GM12873 (cell line): Measurements from ENCODE around the gene ADCY3.
A peak's percentile ranks its signal among the peaks of the same experiment; 100 is the strongest.

Source experiments
- CTCF ChIP-seq: IDR thresholded peaks from 2 replicates; pipeline ENCODE4 v1.5.1; 2012; ENCODE audit warnings: low read depth, mild to moderate bottlenecking, moderate library complexity, low read length, control low read depth; ENCODE audit not compliant: insufficient read depth; ENCODE audit errors: missing control alignments

Gene ADCY3

GRCh38 chr2:24830786-24831185 is 89.3 kb downstream of the ADCY3 start:
- no peak for TF ChIP-seq CTCF

GRCh38 chr2:24830351-24830750 is 89.7 kb downstream of the ADCY3 start:
- TF ChIP-seq CTCF: no peak

DNA sequence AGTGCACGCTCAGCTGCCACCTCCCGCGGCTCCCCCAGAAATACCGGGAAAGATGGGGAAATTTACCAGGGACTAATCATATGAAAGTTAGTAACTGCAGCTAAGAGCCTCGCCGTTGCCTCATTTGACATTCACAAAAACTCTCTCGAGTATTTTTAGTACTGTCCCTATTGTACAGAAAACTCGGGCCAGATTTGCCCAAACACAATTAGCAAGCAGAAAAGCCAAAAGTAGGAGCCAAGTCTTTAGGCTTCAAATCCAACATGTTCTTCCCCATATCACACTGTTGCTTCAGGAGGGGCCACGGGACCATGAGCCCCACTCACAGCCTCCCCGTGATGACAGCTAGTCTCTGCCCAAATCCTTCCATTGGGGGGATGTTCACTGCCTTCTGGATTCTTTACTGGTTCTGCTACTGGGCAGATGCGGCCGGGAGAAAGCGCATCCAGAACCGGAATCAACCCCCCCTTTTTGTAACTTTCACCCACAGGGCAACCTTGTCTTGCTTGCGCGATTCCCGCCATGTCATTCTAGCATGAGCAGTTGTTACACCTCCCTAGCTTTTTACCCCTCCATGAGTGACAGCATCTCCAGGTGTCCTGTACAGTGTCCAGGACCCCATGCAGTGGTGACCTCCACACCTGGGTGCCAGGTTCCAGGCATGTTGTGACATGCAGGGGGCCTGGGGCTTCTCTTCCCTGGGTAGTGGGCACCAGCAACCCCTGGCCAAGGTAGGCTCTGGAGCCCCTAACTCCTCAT is 91.6 kb downstream of the ADCY3 start:
- no peak for TF ChIP-seq CTCF

GRCh38 chr2:24827321-24828237 is 92.5 kb downstream of the ADCY3 start:
- peak; percentile 92 for TF ChIP-seq CTCF

DNA sequence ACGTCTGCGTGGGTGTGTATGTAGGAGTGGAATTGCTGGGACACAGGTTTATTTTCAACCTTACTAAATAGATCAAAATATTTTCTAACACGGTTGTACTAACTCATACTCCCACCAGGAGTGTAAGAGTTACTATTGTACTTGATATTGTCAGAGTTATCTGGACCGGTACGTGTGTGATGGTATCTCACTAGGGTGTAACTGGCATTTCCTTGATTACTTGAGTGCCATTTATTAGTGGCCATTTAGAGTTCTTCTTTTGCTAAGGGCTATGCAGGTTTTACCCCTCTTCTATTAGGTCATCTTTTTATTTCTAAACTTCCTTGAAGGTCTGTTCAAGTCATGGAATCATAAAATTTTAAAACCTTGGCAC is 93.3 kb downstream of the ADCY3 start:
- no peak for TF ChIP-seq CTCF

DNA sequence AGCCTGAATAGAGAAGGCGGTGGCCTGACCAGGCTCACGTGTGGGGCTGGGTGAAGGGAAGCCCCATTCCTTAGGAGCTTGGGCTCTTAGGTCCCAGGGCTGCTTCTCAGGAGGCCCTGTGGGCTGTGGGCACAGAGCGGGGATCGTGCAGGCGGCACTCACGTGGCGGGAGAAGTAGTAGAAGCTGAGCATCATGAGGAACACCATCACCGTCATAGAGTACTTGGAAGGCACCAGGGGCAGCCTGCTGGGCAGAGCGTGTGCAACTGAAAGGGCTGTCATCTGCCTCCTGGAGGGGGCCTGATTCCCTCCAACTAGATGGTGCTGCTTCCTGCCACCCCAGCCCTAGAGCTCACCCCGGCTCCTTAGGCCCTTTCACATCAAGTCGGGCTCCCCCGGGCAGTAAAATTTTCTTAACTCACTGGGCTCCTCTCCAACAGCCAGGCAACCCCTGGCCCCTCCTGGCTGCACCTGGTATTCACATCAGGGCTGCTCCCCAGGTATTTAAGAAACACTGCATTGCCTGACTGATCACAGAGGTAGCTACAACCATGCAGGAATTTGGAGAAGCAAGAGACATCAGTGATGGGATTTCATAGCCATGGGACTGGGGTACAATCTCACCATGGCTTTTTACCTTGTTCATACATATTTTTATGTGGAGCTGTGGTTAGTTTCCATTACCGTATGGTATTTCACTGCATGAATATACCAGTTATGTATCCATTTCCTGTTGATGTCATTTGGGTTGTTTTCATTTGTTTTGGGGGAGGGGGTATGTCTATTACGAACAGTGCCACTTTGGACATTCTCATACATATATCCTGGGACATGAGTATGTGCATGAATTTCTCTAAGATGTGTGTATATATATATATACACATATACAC is 93.9 kb downstream of the ADCY3 start:
- no peak for TF ChIP-seq CTCF
